ENCODE data around the gene PLEKHO1. TPM values are rescaled to one million over a fixed set of nuclear protein-coding genes. Genes with fewer than 3 reads are reported as not detected.

Gene PLEKHO1
- total and polyA plus RNA-seq, 12 donors, result 29.3 to 221 (median 59.7) TPM

DNA sequence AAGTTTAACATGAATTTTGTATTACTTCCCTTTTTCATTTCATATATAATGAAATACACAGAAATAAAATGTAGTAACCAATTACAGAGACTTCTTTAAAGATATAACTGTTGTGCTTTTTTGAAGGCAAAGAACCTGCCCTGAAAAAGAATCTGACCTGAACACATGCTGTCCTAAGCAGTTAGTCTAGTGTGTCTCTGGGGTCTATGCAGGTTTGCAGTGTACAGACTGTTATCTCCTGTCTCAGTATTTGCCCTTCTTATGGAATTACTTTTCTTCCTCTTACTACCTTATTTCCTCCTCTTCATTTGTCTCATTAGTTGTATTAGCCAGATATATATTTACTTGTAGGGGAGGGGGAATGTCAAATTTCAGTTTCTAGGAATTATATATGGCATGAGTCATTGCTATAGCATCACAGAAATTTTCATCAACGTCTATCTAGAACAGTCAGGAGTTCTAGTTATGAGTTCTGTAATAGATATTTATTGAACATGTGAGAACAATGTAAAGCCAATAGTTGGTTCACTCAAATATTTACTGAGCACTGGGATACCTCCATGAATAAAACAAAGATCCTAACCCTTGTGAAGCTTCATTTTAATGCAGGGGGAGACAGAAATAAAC, 28.4 kb upstream of the PLEKHO1 start:
- Histone ChIP-seq H3K4me3 (no peak overlapping the region), H3K4me1 (no peaks in the 10 kb centered on the region), H3K36me3 (peaks cover 0 to 36% (median 0%) of the 10 kb centered on the region in 9 donors), H3K27ac (no peak overlapping the region), H3K27me3 (no peaks in the 10 kb centered on the region), H3K9me3 (no peaks in the 10 kb centered on the region)
- DNase-seq (no peak), ATAC-seq (no peak)
- intact Hi-C loops (cut with DNase I), result no loop called here
- TF ChIP-seq, protein P1, sequence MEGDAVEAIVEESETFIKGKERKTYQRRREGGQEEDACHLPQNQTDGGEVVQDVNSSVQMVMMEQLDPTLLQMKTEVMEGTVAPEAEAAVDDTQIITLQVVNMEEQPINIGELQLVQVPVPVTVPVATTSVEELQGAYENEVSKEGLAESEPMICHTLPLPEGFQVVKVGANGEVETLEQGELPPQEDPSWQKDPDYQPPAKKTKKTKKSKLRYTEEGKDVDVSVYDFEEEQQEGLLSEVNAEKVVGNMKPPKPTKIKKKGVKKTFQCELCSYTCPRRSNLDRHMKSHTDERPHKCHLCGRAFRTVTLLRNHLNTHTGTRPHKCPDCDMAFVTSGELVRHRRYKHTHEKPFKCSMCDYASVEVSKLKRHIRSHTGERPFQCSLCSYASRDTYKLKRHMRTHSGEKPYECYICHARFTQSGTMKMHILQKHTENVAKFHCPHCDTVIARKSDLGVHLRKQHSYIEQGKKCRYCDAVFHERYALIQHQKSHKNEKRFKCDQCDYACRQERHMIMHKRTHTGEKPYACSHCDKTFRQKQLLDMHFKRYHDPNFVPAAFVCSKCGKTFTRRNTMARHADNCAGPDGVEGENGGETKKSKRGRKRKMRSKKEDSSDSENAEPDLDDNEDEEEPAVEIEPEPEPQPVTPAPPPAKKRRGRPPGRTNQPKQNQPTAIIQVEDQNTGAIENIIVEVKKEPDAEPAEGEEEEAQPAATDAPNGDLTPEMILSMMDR (IDR thresholded peaks at IDR 0.05), result no peak
- 64 to 69% methylated on average over 1 of the region's 1 CpG for WGBS, 2 donors

DNA sequence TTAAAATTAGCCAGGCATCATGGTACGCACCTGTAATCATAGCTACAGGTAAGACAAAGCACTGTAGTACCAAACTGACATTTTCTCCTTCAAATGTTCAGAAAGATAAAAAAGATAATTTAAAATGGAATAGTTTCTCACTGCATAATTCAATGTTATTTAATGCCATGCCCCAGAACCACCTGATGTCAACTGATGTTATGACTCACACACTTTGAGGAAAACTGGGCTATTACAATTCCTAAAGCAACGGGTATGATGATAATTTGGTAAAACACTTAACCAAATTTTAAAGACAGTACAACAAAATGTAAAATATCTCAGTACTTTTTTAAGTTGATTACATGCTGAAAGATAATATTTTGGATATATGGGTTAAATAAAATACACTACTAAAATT, 22.9 kb upstream of the PLEKHO1 start:
- intact Hi-C loops (cut with DNase I), result no loop called here
- Histone ChIP-seq H3K9me3 (no peaks in the 10 kb centered on the region), H3K36me3 (peaks cover 0 to 53% (median 3%) of the 10 kb centered on the region in 9 donors), H3K4me3 (no peak overlapping the region), H3K4me1 (peaks cover 0 to 3% (median 0%) of the 10 kb centered on the region in 9 donors), H3K27ac (no peak overlapping the region), H3K27me3 (no peaks in the 10 kb centered on the region)
- DNase-seq, result no peak
- TF ChIP-seq, protein P1 (IDR thresholded peaks at IDR 0.05), result no peak
- ATAC-seq, result no peak
- WGBS, 2 donors, result 94 to 95% methylated on average over 2 of the region's 2 CpGs

DNA sequence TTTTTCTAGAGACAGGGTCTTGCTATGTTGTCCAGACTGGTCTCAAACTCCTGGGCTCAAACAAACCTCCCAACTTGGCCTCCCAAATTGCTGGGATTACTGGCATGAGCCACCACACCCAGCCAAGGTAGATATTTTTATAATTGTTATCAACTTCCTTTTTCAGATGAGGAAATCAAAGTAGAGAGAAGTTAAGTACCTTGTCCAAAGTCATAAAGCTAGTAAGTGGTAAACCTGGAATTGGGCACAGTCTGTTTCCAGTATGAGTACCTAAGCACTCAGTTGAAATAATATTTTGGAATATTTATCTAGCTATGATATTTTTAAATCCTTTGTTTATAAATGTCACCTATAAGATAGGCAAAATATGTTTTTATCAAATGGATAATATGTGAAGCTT, 22.3 kb upstream of the PLEKHO1 start:
- H3K27me3 ChIP-seq, result no peaks in the 10 kb centered on the region
- TF ChIP-seq, protein P1 (IDR thresholded peaks at IDR 0.05), result no peak
- no peaks in the 10 kb centered on the region for H3K9me3 ChIP-seq
- DNase-seq (no peak), ATAC-seq (no peak)
- peaks cover 0 to 6% (median 0%) of the 10 kb centered on the region in 9 donors for H3K4me1 ChIP-seq
- H3K36me3 ChIP-seq, result peaks cover 0 to 49% (median 4%) of the 10 kb centered on the region in 9 donors
- H3K27ac ChIP-seq, result no peak overlapping the region
- no peak overlapping the region for H3K4me3 ChIP-seq
- intact Hi-C loops (cut with DNase I), result no loop called here

DNA sequence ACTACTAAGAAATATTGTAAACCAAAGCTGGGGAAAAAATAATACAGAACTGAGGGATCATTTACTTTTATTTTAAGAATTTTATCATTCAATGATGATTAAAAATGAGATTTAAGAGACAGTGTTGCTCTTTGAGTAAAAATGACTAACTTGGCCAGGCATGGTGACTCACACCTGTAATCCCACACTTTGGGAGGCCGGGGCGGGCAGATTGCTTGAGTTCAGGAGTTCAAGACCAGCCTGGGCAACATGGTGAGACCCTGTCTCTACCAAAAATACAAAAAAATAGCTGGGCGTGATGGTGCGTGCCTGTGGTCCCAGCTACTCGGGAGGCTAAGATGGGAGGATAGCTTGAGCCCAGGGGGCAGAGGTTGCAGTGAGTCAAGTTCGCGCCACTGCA, 21.8 kb upstream of the PLEKHO1 start:
- no peaks in the 10 kb centered on the region for H3K27me3 ChIP-seq
- no peak overlapping the region for H3K27ac ChIP-seq
- ATAC-seq (no peak), DNase-seq (no peak)
- intact Hi-C loops (cut with DNase I), result no loop called here
- TF ChIP-seq, protein P1 (IDR thresholded peaks at IDR 0.05), result no peak
- peaks cover 0 to 6% (median 0%) of the 10 kb centered on the region in 9 donors for H3K4me1 ChIP-seq
- H3K9me3 ChIP-seq, result no peaks in the 10 kb centered on the region
- H3K36me3 ChIP-seq, result peaks cover 0 to 45% (median 4%) of the 10 kb centered on the region in 9 donors
- 95 to 97% methylated on average over 7 of the region's 7 CpGs for WGBS, 2 donors
- no peak overlapping the region for H3K4me3 ChIP-seq
